Frontal cortex (tissue), 4 donors: Measurements from ENCODE around the gene PPIG. TPM values are rescaled to one million over a fixed set of nuclear protein-coding genes. Genes with fewer than 3 reads are reported as not detected.
"Not testable (repeated sequence)": the region's sequence is repeated elsewhere in the genome, so short reads cannot be mapped to it uniquely, and the experiment has no call there.

Source experiments
- DNase-seq, 2 donors: peaks; one replicate each; pipeline ENCODE4 v3.0.0; 2012; ENCODE audit warnings: low spot score in 2 of 2
- FAIRE-seq: peaks from 2 replicates; lab custom pipeline; 2012; peaks lifted over from hg19 to GRCh38; lab: Jason Lieb, UNC
- total RNA-seq: library from RNA; depleted of rRNA; stranded (reverse); fragments of >200 nt; gene quantifications from one replicate; pipeline ENCODE4 v1.2.3, GENCODE V29; 2014
- donor health status: control.
- donor health status: control.
- donor health status: control.

Gene PPIG
- total RNA-seq, 1 donor from 2014 or later = 43.6 TPM

DNA sequence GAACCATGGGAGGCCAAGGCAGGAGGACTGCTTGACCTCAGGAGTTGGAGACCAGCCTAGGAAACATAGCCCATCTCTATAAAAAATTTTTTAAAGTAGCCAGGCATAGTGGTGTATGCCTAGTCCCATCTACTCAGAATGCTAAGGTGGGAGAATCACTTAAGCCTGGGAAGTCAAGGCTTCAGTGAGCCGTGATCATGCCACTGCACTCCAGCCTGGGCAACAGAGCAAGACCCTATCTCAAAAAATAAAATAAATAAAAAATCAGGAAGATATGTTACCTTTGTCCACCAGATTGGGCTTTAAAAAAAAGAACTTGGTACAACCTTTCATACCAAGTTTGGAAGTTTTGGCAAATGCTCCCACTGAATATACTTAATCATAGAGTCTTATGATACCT lies 74.7 kb downstream of the PPIG start:
- no peak for FAIRE-seq
- DNase-seq = no peak

DNA sequence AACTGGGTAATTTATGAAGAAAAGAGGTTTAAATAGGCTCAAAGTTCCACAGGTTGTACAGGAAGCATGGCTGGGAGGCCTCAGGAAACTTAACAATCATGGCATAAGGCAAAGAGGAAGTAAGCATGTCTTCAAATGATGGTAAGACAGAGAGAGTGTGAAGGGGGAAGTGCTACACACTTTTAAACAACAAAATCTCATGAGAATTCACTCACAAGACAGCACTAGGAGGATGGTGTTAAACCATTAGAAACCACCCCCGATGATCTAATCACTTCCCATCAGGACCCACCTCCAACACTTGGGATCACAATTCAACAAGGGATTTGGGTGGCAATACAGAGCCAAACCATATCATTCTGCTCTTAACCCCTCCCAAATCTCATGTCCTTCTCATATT lies 75.2 kb downstream of the PPIG start:
- FAIRE-seq (no peak), DNase-seq (no peak)

DNA sequence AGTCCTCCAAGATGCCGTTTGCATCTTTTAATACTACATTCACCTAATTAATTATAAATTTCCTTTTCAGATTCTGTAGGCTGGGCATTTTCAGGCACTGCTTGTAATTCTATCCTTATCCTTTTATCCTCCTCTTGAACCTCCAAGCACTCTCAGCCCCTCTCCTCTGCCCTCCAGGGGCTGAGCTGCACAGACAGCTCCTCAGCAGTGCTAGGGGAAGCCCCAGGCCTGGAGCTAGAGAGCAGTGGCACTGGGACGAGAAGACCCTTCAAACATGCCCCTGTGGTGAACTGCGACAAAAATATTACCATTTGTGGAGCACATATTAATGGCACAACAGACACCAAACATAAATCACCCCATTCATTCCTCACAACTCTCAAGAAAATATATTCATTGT lies 77.1 kb downstream of the PPIG start:
- DNase-seq (no peak), FAIRE-seq (no peak)

DNA sequence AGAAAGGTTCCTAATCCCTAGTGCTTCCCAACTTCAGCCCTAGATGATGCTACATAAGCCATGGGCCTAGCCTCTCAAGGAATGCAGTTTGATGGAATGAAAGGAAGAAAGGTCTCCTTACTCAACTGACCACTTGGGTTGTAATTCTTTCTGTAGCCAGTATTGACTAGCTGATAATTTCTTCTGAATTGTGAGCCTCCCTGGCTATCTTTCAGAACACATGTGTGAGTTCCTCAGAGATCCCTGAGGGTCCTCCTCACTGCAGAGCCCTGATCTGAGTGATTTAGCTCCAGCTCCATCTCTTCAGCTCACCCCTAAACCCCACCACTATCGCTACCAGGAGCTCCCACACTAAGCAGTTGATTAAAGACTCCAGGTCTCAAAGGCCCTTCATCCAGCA lies 78.6 kb downstream of the PPIG start:
- FAIRE-seq = no peak
- no peak for DNase-seq

- no peak for DNase-seq
- FAIRE-seq = no peak
Observed at GRCh38 chr2:169663247-169663646, 79.1 kb downstream of the PPIG start.

- DNase-seq = no peak
- no peak for FAIRE-seq
Observed at GRCh38 chr2:169664600-169664977, 80.4 kb downstream of the PPIG start.

DNA sequence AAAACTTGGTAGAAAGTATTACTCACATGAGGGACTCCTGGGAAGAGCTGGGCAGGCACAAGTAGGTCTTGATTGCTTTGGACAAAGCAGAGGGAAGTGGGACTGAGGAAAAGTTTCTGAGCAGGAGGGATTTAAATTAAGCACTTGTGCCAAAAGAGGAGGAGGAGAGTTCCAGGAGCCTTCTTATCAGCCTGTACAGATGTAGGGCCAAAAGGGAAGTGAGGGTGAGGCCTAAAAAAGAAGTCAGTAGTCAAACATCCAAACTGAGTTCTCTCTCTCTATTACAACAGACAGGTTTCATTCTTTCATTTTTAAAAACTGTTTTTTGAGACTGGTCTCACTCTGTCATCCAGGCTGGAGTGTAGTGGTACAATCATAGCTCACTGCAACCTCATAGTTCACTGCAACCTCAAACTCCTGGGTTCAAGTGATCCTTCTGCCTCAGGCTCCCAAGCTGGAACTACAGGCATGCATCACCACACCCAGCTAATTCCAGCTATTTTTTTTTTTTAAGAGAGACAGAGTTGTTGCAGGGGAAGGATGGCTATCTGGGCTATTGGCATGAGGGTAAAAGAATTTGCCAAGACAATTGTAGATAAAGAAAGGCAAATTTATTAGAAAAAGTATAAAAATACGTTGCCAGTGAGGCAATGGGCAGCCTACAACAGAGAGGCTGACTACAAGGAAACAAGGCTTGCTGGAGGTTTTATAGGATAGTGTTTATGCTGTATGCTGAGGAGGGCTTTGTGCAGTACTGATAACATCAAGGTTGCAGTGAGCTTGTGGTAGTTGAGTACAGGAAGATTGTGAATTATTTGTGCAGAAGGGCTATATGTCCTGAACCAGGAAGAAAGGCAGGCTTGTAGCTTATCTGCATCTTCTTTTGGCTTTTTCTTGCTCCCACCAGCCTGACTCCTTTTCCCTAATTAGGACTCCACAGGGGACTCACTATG lies 81.1 kb downstream of the PPIG start:
- FAIRE-seq (no peak), DNase-seq (no peak)

DNA sequence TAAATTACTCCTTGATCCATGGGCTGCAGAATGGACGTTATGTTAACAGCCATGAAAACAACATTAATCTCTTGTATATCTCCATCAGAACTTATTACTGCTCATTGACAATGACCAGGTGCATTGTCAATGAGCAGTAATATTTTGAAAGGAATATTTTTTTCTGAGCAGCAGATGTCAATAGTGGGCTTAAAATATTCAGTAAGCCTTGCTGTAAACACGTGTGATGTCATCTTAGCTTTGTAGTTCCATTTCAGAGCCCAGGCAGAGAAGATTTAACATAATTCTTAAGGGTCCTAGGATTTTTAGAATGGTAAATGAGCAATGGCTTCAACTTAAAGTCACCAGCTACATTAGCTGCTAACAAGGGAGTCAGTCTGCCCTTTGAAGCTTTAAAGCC lies 83.4 kb downstream of the PPIG start:
- no peak for DNase-seq
- no peak for FAIRE-seq

GRCh38 chr2:169670215-169670651 lies 86.1 kb downstream of the PPIG start:
- FAIRE-seq = no peak

DNA sequence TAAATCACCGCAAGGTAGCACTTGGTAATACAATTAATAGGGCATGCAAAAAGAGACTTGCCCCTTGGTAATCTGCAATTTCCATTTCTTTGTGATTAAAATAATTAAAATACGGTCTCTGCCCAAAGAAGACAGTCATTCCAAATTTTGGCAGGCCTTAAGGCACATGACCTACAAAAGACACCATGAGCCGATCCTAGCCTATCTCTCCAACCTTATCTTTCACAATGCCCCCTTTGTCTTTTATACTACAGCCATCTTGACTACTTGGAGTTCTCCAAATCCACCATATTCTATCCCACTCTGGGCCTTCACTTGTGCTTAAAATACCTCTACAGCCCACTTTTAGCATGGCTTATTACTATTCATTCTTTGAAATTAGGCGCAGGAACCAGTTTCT lies 86.8 kb downstream of the PPIG start:
- FAIRE-seq (no peak), DNase-seq (no peak)

More at GRCh38 chr2:169670215-169670651, 86.1 kb downstream of the PPIG start:
- DNase-seq = no peak

- DNase-seq = no peak
- FAIRE-seq = no peak
Observed at GRCh38 chr2:169672406-169672805, 88.3 kb downstream of the PPIG start.

DNA sequence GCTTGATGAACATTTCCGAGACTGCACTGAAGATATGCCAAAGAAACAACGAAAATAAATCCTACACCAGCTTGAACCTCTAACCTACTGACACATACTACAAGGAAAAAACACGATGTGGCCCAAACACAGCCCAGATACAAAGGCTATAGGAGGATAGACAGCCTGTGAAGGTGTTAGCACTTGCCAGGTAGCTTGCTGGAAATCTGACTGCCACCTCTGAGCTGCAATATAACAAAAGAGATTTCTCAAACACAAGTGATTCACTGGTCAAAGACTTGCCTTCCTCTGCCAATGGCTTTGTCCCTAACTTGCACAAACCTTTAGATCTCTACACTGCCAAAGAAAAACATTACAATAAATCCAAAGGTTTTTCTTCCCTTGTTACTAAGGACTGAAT lies 89.0 kb downstream of the PPIG start:
- DNase-seq = no peak
- FAIRE-seq = no peak

DNA sequence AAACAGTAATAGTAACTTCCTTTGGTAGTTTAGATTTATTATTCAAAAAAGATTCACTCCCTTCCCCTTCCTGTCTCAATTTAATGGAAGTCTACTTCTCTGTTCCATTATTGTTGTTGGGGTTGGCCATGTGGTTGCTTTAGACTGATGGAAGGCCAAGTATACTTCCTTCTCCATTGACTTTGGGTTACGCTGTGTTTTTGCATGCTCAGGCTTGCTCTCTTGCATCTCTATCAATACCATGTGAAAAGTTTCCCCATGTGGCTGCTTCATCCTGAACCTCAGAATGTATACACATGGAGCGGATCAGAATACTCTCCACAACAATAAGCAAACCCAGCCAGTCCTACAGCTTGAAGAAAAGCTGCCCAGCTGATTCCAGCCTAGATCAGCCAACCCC lies 89.8 kb downstream of the PPIG start:
- FAIRE-seq = no peak
- DNase-seq = no peak

GRCh38 chr2:169676357-169676756 lies 92.2 kb downstream of the PPIG start:
- DNase-seq (no peak), FAIRE-seq (no peak)

- FAIRE-seq (no peak), DNase-seq (no peak)
Observed at GRCh38 chr2:169676850-169677249, 92.7 kb downstream of the PPIG start.

DNA sequence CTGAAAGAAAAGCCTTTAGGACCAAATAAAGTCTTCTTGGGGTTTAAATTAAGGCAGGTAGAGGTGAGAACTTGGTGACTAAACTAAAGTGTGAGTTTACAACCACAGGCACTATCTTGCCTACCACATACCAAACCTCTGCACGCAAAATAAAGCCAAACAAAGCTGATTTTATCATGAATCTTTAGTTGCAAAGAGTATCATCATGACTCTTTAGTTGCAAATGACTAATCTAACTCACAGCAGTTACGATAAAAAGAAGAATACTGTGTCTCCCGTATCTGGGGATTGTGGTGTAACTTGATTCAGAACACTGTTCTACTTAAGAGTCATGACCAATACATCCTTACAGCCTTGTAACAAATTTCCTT lies 98.9 kb downstream of the PPIG start:
- FAIRE-seq (no peak), DNase-seq (no peak)

DNA sequence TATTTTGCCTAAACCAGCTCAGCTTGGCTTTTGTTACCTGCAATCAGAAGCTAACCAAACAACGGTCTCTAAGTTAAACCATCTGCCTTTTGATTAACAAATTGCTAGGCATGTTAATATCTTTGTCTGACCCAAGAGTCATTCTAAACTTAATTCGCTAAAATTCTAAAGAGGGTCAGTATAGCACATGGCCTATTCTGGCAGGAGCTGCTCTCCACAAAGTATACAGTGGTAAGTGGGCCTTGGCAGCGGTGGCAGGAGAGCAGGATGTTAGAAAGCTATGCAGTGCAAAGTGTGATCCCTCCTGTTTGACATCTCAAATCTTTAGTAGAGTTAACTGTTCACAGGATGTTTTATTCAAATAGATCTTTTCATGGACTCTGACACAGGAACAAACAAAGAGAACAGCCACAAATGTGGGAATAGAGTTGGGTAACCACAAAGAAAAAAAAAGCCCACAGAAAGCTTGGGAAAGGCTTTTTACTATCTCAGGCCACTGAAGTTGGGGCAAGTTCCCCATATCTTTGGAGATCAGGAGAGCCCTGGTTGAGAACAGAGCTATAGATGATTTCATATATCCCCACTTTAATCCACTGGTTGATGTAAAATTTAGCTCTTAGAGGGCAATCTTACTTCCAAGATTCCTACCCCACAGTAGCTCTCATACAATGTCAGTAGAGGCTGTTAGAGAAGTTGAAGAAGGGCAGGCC lies 99.4 kb downstream of the PPIG start:
- DNase-seq (no peak), FAIRE-seq (no peak)

- FAIRE-seq (no peak), DNase-seq (no peak)
Observed at GRCh38 chr2:169684135-169684565, 100.0 kb downstream of the PPIG start.

GRCh38 chr2:169684712-169685111 lies 100.6 kb downstream of the PPIG start:
- FAIRE-seq, DNase-seq: not testable (repeated sequence)

DNA sequence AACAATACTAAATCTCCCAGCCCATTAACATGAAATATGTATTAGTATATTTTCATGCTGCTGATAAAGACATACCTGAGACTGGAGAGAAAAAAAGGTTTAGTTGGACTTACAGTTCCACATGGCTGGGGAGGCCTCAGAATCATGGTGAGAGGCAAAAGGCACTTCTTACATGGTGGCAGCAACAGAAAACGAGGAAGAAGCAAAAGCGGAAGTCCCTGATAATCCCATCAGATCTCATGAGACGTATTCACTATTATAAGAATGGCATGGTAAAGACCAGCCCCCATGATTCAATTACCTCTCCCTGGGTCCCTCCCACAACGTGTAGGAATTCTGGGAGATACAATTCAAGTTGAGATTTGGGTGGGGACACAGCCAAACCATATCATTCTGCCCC lies 102.7 kb downstream of the PPIG start:
- FAIRE-seq, DNase-seq: not testable (repeated sequence)

DNA sequence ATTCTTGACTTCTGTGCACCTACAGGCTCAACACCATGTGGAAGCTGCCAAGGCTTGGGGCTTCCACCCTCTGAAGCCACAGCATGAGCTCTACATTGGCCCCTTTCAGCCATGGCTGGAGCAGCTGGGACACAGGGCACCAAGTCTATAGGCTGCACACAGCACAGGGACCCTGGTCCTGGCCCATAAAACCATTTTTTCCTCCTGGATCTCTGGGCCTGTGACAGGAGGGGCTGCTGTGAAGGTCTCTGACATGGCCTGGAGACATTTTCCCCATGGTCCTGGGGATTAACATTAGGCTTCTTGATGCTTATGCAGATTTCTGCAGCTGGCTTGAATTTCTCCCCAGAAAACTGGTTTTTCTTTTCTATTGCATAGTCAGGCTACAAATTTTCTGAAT lies 103.8 kb downstream of the PPIG start:
- not testable (repeated sequence) for FAIRE-seq, DNase-seq
